ENCODE measurements around the gene CFAP299.

GRCh38 chr4:80918004-80918403 lies 582.5 kb downstream of the CFAP299 start:
- no peak for TF ChIP-seq POLR2A (IDR thresholded peaks at IDR 0.05)
- TF ChIP-seq, protein P1, sequence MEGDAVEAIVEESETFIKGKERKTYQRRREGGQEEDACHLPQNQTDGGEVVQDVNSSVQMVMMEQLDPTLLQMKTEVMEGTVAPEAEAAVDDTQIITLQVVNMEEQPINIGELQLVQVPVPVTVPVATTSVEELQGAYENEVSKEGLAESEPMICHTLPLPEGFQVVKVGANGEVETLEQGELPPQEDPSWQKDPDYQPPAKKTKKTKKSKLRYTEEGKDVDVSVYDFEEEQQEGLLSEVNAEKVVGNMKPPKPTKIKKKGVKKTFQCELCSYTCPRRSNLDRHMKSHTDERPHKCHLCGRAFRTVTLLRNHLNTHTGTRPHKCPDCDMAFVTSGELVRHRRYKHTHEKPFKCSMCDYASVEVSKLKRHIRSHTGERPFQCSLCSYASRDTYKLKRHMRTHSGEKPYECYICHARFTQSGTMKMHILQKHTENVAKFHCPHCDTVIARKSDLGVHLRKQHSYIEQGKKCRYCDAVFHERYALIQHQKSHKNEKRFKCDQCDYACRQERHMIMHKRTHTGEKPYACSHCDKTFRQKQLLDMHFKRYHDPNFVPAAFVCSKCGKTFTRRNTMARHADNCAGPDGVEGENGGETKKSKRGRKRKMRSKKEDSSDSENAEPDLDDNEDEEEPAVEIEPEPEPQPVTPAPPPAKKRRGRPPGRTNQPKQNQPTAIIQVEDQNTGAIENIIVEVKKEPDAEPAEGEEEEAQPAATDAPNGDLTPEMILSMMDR (IDR thresholded peaks at IDR 0.05) = no peak

All from Peyer's patch (tissue), 4 donors.